Osteocyte (in vitro differentiated cells): ENCODE data around the gene UBL4A. TPM values are rescaled to one million over a fixed set of nuclear protein-coding genes. Genes with fewer than 3 reads are reported as not detected.

Experiments used
- DNase-seq: peaks from one replicate; pipeline ENCODE4 v3.0.0; 2021; ENCODE audit warnings: mixed read lengths; ENCODE audit not compliant: unreplicated experiment; ENCODE audit errors: extremely low spot score
- H3K27ac Mint-ChIP-seq: one replicate; pipeline ENCODE4 v1.8.0; 2021; ENCODE audit warnings: mild to moderate bottlenecking, mixed read lengths; ENCODE audit not compliant: unreplicated experiment
- H3K27me3 Mint-ChIP-seq: one replicate; pipeline ENCODE4 v1.8.0; 2021; ENCODE audit warnings: mixed read lengths; ENCODE audit not compliant: unreplicated experiment
- H3K36me3 Mint-ChIP-seq: one replicate; pipeline ENCODE4 v1.8.0; 2021; ENCODE audit warnings: mixed read lengths; ENCODE audit not compliant: unreplicated experiment
- H3K4me1 Mint-ChIP-seq: one replicate; pipeline ENCODE4 v1.8.0; 2021; ENCODE audit warnings: mixed read lengths; ENCODE audit not compliant: unreplicated experiment
- H3K4me3 Mint-ChIP-seq: one replicate; pipeline ENCODE4 v1.8.0; 2021; ENCODE audit warnings: mild to moderate bottlenecking, moderate library complexity, mixed read lengths; ENCODE audit not compliant: unreplicated experiment
- H3K9me3 Mint-ChIP-seq: one replicate; pipeline ENCODE4 v1.8.0; 2021; ENCODE audit warnings: mixed read lengths; ENCODE audit not compliant: unreplicated experiment
- CTCF ChIP-seq: fragments of 200-600 bp; sonication (generic); IDR thresholded peaks from 2 replicates; pipeline ENCODE4 v1.5.0; 2021; ENCODE audit warnings: antibody characterized with exemption, mild to moderate bottlenecking, moderate library complexity
- total RNA-seq: library from RNA; stranded (reverse); gene quantifications from 2 replicates; pipeline ENCODE4 v1.2.1, GENCODE V29; 2021

Gene UBL4A
- total RNA-seq, 1 donor from 2014 or later = 17.4 TPM

DNA sequence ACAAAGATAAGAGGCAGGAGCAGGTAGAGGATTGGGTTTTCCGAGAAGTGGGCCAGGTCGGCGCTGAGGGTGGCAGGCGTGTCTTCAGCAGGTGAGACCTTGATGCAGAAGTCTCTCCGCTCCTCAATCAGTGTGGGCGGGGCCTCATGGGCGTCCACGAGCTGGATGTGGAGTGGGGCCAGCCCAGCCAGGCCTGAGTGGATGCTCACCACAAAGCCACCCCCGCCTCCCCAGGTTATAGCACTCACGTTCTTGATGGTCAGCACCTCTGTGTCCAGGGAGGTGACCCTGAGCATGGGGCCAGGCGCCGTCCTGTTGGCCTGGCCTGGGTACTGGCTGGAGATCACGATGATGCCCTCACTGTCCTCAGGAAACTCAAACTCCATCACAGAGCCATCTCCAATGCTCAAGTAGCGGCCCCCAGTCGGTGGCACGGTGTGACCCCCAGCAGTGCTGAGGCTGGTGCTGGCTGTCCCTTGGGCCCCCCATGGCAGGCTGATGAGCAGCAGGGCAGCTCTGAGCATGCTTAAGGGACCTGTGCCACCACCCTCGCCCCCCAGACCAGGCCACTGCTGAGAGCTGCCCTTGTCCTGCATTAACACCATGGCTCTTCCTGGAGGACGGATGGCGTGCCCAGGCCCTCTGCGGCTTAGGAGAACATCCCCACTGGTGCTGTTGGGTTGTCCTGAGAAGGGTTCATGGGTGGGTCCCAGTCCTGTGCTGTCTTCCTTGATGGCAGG is 2.1 kb upstream of the UBL4A start:
- Mint-ChIP-seq H3K9me3 (no peaks in the 10 kb centered on the region), H3K27me3 (no peaks in the 10 kb centered on the region)

GRCh38 chrX:154487518-154488290 is 1.3 kb upstream of the UBL4A start:
- DNase-seq = no peak
- TF ChIP-seq CTCF = no peak
- Mint-ChIP-seq H3K27ac (no peak overlapping the region), H3K9me3 (no peaks in the 10 kb centered on the region), H3K36me3 (no peaks in the 10 kb centered on the region), H3K4me3 (peak overlapping the region; percentile 22), H3K4me1 (peaks cover 17% of the 10 kb centered on the region), H3K27me3 (no peaks in the 10 kb centered on the region)

More for the DNA sequence above, 2.1 kb upstream of the UBL4A start:
- H3K27ac Mint-ChIP-seq = no peak overlapping the region
- H3K4me3 Mint-ChIP-seq = no peak overlapping the region
- peaks cover 17% of the 10 kb centered on the region for H3K4me1 Mint-ChIP-seq
- no peak for DNase-seq
- H3K36me3 Mint-ChIP-seq = no peaks in the 10 kb centered on the region
- no peak for TF ChIP-seq CTCF

GRCh38 chrX:154486052-154486395 is 391 bp downstream of the UBL4A start:
- no peaks in the 10 kb centered on the region for H3K36me3 Mint-ChIP-seq
- H3K4me3 Mint-ChIP-seq = peak overlapping the region; percentile 35
- peaks cover 14% of the 10 kb centered on the region for H3K4me1 Mint-ChIP-seq
- H3K9me3 Mint-ChIP-seq = no peaks in the 10 kb centered on the region
- peak; percentile 83 for DNase-seq
- no peaks in the 10 kb centered on the region for H3K27me3 Mint-ChIP-seq
- H3K27ac Mint-ChIP-seq = no peak overlapping the region
- no peak for TF ChIP-seq CTCF

DNA sequence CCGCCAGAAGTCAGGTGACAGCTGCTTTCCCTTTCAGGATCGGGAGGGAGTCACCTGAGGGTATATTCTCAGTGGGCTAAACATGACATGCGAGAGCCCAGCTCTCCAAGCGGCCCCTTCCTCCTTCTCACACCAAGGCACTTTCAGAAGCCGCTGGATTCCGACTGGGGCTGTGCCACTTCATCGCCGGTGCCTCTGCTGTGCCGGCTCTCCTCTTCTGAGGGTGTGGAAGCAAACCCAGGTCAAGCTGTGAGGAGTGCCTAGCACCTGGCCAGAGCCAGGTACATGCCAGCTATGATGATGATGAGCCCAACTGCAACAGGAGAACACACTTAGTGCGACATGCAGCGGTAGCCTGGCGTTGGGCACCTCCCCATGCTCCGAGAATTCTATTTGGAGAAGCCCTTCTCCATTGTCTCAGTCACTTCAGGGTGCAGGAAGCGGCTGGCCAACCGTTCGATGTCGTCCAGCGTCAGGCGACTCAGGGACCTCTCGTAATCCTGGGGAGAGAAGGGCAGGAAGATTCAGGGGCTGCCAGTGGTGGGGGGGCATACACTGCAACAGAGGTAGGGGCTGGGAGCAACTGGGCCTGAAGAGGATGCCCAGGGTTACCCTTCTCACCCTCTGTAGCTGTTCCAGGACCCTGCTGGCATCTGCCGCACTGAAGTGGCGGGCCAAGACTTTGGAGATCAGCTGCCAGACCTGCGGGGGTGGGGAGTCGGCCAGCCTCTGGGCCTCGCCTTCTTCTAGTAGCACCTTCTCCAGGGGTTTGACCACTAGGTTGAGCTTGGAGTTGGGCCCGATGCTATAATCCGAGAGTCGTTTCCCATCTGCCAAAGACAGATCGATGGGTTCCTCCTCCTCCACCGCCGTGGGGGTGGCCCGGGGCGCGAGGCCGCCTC is 1.0 kb downstream of the UBL4A start:
- peak overlapping the region; percentile 51 for H3K4me3 Mint-ChIP-seq
- no peaks in the 10 kb centered on the region for H3K27me3 Mint-ChIP-seq
- TF ChIP-seq CTCF = no peak
- H3K9me3 Mint-ChIP-seq = no peaks in the 10 kb centered on the region
- no peak for DNase-seq
- no peak overlapping the region for H3K27ac Mint-ChIP-seq
- peaks cover 10% of the 10 kb centered on the region for H3K4me1 Mint-ChIP-seq
- H3K36me3 Mint-ChIP-seq = no peaks in the 10 kb centered on the region
